GM21390 (cell line): ENCODE measurements around the gene PLXNA4.

Experiments
- ATAC-seq: cut with Tn5 transposase; IDR thresholded peaks from one replicate; pipeline ENCODE4 v1.9.1; 2021; ENCODE audit not compliant: unreplicated experiment

The PLXNA4 gene

DNA sequence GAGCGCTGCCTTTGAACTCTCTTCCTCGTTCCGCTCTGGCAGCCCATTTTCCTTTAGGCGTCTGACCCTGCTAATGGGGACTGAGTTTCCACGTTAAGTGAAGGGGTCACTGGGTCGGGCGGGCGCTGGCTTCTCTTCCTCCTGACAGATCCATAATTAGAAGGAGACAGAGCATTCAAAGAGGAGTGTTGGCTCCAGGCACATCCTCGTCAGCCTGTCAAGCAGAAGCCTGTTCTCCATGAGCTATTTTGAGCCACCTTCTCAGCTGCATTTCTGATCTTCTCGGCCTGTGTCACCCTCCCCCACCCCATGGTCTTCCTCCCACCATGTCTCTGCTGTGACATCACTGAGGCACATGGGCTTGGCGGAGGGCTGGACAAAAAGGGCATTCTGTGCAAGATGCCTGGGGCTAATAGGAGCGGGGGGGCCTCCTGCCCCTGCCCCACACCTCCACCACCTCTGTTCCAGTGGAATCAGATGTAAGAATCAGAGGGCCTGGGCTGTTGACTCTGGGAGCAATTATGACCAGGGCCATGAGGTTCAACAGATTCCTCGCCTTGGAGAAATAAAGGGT, 248.1 kb downstream of the PLXNA4 start:
- no peak for ATAC-seq

GRCh38 chr7:132326878-132327589, 249.2 kb downstream of the PLXNA4 start:
- no peak for ATAC-seq

DNA sequence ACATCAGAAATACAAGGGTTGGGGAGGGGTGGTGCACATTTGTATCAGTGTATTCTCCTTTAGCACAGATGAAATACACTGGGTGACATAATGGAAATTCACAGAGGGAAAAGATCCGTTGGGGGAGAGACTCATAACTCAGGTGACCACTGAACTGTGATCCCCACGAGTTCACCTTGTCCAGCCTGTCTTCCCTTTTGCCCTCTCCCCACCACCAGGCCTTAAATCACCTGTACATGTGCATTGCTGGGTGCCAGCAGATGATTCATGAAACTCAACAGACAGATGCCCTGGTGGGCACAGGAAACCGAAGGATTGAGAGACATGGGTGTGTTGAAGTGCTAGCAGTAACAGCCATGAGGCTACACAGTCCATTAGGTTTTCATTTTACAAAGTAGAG, 253.3 kb downstream of the PLXNA4 start:
- ATAC-seq = no peak

DNA sequence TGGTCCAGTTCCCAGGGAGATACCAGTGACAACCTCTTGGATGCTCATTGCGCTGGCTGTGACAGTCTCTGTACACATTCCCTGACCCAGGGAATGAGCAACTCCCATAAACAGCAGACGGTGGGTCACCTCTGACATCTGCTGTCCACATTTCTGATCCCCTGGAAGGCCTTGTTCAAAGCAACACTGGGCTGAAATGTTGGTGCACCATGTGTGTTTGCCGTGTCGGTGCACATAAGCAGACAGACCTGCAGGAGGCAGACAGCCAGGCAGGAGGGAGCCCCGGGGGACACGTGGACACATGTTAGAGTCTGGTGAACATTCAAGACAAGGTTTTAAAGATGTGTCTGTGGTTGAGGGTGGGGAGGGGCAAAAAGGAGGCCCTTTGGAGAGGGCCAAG, 254.9 kb downstream of the PLXNA4 start:
- ATAC-seq = no peak

GRCh38 chr7:132319481-132319880, 256.8 kb downstream of the PLXNA4 start:
- no peak for ATAC-seq

DNA sequence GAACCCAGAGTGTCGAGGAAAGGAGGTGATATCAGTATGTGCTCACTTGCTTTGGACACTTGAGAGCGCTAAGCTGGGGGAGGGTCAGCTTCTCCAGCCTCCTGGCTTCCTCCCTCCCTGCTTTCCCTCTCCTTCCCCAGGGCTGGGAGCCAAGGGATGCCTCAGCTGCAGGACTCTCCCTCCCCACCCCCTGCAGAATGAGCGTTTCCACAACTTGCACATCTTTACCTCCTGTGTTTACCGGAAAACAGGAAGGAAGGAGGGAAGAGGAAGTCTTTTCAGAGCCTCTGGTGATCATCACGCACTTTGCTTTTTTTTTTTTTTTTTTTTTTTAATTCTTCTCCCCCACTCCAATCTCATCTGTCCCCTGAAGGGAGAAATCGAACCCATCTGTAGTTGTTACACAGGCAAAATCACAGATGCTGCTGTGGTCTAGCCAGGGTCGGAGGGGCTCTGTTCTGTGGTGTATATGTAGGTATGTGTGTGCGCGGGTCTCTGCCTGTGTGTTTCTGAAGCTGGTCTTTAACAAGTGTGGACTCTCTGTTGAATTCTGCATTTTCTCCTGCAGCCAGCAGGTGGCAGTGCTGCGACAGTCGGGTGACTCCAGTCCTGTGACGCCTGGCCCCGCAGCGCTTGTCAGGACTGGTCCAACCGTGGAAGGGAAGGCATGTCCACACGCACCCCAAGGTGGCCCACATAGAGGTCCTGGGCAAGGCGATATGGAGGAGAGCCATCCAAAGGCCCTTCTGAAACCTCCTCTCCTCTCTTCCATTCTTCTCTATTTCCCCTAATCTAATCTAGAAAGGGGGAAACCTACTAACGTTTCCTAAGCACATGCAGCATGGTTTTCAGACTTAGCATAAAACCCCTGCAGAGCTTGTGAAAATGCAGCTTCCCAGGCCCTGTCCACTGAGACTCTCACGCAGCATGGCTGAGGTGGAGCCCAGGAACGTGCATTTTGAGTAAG, 257.6 kb downstream of the PLXNA4 start:
- peak; percentile 95 for ATAC-seq

DNA sequence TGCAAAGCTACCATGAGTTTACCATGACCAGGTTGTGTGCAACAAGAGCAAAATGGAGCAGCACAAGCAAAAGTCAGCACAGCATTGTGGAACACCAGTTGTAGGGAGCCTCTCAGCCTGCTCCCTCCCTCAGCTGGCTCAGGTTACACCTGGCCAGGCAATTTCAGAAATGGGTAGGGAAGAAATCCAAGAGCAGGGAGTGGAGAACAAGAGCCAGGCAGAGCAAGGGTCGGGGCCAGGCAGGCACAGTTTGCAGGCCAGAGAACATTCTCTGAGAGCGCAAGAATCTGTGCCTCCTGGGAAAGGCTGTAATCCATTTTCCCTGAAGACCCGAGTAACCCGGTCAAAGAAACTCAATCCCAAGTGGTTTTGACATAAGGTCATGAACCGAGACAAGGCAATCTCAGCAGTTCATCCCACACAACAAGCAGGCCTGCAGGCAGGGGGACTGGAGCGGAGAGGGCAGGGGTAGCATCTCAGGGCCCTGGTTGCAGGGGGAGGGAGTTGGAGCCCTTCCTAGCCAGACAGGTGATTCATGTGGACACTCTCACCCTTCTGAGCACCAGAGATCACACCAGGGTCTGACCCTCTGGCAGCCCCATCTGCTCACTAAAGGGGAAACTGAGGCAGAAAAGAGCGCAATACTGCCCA, 258.4 kb downstream of the PLXNA4 start:
- no peak for ATAC-seq

- no peak for ATAC-seq
These were observed 263.7 kb downstream of the PLXNA4 start for GRCh38 chr7:132312531-132313055.

- ATAC-seq = no peak
These were observed 264.5 kb downstream of the PLXNA4 start for GRCh38 chr7:132311733-132312132.

- ATAC-seq = no peak
These were observed 267.0 kb downstream of the PLXNA4 start for GRCh38 chr7:132309102-132309805.

GRCh38 chr7:132307465-132307864, 268.8 kb downstream of the PLXNA4 start:
- ATAC-seq = no peak

DNA sequence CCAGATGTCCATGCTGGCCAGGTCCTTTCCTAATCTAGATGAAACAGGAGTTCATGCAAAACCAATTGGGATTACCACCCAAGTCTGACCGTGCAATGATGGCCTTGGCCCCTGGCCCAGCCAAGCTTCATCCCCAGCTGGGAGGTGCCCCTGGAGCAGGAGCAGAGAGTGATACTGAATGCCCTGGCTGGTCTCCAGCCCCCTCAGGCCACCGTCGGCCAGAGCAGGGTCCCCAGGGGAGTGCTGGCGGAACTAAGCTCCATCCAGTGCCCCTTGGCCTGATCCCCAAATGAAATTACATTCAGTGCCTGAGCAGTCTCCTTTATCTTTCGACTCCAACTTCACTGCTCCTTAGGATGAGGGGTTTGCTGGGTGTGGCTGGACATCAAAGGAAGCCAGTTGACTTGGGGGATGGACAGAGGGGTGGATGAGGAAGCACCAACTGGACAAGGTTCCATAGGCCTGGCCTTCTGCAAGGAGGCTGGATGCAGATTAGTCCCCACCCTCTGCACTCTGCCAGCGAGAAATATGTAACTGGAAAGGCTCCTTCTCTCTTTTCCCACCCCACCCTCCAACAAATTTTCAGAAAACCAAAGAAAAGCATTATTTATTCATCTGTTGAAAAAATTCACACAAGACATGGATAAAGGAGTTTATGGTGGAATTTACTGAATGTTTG, 275.5 kb downstream of the PLXNA4 start:
- no peak for ATAC-seq

DNA sequence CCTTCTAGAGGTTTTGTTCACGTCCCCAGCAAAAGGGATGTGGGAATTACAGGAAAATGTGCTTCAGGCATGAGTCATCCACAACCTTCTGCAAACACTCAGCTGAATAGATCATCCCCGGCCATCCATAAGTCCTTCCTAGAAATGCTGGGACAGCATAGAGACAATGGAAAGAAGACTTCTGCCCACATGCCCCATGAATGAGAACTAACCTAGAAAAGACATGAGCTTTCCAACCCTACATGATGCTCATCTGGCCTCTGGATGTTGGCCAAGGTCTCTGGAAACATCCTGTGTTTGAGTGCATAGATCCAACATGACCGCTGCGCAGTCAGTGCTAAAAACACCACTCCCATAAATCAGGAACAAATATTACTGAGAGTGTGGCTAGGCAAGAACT, 277.5 kb downstream of the PLXNA4 start:
- ATAC-seq = no peak

- ATAC-seq = no peak
These were observed 279.4 kb downstream of the PLXNA4 start for GRCh38 chr7:132296820-132297219.

GRCh38 chr7:132295175-132295574, 281.1 kb downstream of the PLXNA4 start:
- ATAC-seq = no peak

DNA sequence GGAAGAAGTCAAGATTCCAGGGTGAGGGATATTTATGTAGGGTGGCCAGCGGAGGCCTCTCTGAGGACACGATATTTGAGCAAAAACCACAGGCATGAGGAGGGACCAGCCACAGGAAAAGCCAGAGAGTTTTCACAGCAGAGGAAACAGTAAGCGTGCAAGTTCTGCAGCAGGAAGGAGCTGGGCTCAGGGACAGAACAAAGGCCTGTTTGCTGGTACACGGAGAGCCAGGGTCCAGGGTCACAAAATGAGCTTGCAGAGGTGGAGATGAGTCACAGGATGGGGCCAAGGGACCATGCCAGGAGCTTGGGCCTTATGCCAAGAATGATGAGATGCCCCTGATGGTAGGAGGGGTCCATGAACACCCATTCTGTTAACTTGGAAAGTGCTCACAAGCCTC, 283.5 kb downstream of the PLXNA4 start:
- no peak for ATAC-seq

GRCh38 chr7:132291481-132291880, 284.8 kb downstream of the PLXNA4 start:
- no peak for ATAC-seq

DNA sequence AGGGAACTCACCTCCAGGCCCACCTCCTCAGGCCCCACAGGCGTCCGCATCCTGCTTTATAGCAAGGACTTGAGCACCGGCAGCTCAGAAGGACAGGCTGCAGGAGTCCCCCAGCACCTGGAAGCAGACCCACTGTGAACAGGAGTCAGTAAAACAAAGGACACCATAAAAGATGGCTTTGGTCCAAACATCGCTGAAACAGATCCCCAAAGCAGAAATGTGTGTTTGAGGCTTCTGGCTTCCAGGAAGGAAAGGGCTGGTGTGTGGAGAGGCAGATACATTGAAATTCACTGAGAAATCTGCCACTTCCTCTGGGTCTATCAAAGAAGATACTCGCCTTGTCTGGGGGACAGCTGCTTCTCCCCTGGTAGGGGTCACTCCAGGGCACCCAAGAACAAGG, 286.2 kb downstream of the PLXNA4 start:
- ATAC-seq = no peak

DNA sequence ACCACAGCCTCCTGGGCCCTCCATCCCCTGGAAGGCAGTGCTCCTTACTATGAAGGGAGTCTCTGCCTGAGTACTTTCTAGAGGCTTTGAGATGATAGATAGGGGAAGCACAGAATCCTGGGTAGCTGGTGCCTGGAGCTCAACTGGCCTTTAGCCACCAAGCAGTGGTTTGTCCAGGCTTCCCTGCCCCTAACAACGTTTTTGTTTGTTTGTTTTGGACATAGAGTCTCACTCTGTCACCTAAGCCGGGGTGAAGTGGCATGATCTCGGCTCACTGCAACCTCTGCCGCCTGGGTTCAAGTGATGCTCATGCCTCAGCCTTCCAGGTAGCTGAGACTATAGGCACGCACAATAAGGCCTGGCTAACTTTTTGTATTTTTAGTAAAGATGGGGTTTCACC, 289.4 kb downstream of the PLXNA4 start:
- no peak for ATAC-seq

GRCh38 chr7:132280335-132280734, 295.9 kb downstream of the PLXNA4 start:
- ATAC-seq = no peak
